Skeletal muscle cell (primary cell): ENCODE measurements around the gene KRT24.
"Not testable (repeated sequence)": the region's sequence is repeated elsewhere in the genome, so short reads cannot be mapped to it uniquely, and the experiment has no call there.

ENCODE experiments used
- DNase-seq: peaks from one replicate; pipeline ENCODE4 v3.0.0-alpha.2; 2010; ENCODE audit warnings: low read depth
- H3K4me3 ChIP-seq: 2 replicates; pipeline ENCODE4 v1.5.1; 2011; ENCODE audit warnings: low read depth, mild to moderate bottlenecking, control low read depth, low read length, moderate library complexity

The KRT24 gene

DNA sequence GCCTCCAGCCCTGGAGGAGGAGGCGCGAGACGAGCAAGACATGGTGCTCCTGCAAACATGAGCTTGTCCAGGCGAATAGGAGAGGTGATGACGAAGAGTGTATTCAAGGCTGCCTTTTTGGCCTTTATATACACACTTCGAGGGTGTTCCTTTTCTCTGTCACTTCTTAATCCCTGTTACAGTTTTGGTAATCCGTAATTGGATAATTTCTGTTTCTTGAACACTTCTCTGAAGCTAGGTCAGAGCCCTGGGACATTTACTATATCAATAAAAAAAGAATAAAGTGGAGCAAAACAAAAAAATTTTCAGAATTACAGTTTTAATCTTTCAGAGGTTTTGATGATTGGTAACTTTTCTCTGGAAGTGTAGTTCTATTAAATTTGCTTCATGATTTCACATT lies at the start of gene KRT24:
Gene KRT24, minus strand, starts transcription at position 101 of the 400 bp plus-strand sequence. Its CDS starts 59 bp downstream, at position 42.
- no peak for DNase-seq
- no peak within 1 kb of the TSS for H3K4me3 ChIP-seq

DNA sequence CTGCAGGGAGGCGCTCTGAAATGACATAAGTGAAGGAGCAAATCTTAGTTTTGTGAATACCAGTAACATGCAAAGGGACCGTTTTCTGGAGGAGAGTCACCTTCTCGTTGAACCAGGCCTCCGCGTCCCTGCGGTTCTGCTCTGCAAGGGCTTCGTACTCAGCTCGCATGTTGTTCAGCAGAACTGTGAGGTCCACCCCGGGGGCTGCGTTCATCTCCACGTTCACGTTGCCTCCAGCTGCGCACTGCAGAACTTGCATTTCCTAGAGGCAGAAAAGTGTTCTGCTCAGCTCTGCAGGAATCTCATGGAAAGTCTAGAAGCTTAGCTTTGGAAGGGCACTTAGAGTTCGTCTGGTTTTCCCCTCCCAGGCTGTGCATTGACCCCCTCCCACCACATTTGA lies 47.5 kb upstream of the KRT24 start:
- H3K4me3 ChIP-seq: no peak overlapping the region
- no peak for DNase-seq

GRCh38 chr17:40750391-40750790 lies 46.8 kb upstream of the KRT24 start:
- H3K4me3 ChIP-seq: no peak overlapping the region
- DNase-seq: no peak

DNA sequence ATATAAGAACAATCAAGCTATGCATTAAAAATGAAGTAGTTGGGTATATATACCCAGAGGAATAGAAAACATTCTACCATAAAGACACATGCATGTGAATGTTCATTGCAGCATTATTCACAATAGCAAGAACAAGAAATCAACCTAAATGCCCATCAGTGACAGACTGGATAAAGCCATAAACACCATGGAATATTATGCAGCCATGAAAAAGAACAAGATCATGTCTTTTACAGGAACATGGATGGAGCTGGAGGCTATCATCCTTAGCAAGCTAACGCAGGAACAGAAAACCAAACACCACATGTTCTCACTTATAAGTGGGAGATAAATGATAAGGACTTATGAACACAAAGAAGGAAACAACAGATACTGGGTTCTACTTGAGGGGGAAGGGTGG lies 45.1 kb upstream of the KRT24 start:
- not testable (repeated sequence) for DNase-seq

GRCh38 chr17:40738553-40738952 lies 35.0 kb upstream of the KRT24 start:
- no peak overlapping the region for H3K4me3 ChIP-seq
- DNase-seq: no peak

More for the DNA sequence above, 45.1 kb upstream of the KRT24 start:
- H3K4me3 ChIP-seq: not testable (repeated sequence)

DNA sequence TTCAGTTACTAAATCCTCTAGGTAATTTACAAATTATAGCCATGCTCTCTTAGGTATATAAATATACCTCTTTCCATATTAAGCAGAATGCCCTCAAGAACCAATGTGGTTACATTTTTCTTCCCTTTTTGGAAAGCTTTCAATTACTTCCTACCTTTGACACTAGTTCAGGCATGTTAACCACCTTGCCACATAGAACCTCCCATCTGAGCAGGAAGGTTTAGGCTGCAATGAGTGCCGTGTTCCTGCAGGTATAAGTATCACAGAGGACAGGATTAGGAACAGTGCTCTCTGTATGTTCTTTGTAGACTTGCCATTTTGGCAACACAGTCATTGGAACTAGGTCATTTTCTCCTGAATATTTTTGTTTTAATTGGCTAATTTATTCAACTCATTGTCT lies 31.5 kb upstream of the KRT24 start:
- DNase-seq: no peak
- no peak overlapping the region for H3K4me3 ChIP-seq

GRCh38 chr17:40734018-40734417 lies 30.5 kb upstream of the KRT24 start:
- DNase-seq: no peak
- no peak overlapping the region for H3K4me3 ChIP-seq

DNA sequence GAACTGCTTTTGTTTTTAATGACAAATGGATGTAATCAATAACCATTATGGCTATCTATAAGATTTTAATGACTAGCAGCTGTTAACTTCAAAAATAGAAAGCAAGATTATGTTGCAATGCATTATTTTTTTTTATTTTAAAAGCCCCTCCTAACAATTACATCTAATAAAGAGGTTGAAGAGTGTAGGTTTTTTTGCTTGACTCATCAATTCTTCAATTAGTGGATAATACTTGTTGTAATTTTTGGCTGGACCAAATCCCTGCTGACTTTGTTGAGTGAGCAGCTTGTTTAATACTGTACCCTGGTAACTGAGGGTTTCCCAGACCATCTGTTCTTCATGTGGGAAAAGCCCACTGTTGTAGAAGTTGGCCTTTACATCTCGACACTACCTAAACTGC lies 27.4 kb upstream of the KRT24 start:
- no peak for DNase-seq
- no peak overlapping the region for H3K4me3 ChIP-seq

DNA sequence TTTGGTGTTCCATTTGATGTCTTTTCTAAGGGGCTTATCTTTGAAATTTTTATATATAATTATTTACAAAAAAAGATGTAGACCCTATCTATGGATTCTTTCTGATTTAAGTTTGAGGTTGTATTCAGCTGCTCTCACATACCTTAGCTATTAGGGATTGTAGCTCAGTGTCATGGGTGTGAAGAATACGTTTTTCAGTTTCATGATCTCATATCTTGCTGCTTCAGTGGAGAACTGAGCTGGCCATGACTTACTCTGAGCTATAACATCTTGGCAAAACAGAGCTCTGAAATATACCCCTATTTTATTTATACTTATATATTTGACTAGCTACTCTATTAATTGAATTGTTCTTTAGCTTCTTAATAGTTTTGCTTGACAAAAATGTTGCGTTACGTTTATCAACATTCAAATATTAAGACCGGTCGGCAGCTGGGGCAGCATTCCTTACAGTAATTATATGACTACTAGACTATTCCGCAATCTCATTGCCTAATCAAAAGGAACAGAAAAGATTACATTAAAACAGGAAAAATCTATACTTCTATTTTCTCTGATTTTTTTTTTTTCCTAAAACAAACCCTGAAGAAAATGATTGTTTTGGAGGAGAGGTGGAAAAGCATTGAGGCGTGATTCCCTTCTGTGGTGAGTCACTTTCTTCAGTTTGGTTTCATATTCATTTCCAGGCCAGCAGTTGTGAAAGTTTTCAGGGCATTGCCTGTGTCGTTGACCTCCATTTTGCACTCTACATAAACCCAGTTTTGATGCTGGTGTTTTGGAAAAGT lies 24.1 kb upstream of the KRT24 start:
- no peak for DNase-seq
- H3K4me3 ChIP-seq: no peak overlapping the region

DNA sequence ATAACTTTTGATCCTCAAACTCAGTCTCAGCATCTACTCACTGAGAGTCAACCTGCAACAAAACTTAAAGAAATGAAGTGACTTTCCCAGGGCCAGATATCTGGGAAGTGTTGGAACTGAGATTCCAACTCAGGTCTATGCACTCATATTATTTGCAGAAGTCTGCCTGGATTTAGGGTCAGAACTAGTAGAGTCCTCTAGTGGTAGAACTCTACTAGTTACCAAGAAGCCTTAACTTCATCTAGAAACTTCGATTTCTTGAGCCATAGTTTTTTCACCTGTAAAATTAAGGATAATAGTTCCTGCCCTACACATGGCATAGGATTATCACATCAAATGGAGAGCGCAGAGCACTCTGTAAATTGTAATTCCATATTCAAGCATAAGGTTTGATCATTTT lies 23.4 kb upstream of the KRT24 start:
- H3K4me3 ChIP-seq: no peak overlapping the region
- no peak for DNase-seq

- no peak overlapping the region for H3K4me3 ChIP-seq
- DNase-seq: no peak
Observed at GRCh38 chr17:40724656-40725055, 21.1 kb upstream of the KRT24 start.

DNA sequence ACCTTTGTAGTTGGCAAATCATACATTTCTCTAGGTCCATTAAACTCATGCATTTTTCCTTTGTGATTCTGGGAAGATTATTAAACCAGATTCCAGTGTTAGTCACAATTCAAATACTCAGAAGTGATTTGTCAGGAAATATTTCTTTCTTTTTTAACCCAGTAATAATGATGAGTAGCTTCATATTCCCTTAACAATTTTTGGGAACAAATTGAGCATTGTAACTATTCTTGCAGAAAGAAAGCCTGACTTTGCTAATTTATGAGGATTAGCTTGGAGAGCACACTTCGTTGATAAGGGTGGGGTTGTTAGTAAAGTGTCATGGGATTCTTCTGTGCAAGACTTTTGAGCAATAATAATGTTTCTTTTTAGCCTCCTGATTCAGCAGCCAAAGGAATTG lies 18.7 kb upstream of the KRT24 start:
- H3K4me3 ChIP-seq: no peak overlapping the region
- DNase-seq: no peak

GRCh38 chr17:40720899-40721298 lies 17.3 kb upstream of the KRT24 start:
- no peak for DNase-seq
- no peak overlapping the region for H3K4me3 ChIP-seq

GRCh38 chr17:40718930-40719329 lies 15.4 kb upstream of the KRT24 start:
- no peak for DNase-seq
- no peak overlapping the region for H3K4me3 ChIP-seq

DNA sequence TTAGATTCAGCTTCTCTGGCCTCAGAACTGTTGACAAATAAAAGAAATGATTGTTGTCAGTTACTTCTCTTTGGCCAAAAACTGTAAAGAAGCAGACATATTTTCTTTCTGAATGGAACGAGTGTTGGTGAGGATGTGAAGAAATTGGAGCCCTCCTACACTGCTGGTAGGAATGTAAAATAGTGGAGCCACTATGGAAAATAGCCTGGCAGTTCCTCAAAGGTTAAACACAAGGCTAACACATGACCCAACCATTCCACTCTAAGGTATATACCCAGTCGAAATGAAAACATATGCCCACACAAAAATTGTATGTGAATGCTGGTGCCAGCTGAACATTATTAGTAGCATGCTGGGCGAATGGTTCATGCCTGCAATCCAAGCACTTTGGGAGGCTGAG lies 14.2 kb upstream of the KRT24 start:
- no peak for DNase-seq
- no peak overlapping the region for H3K4me3 ChIP-seq

- no peak for DNase-seq
- H3K4me3 ChIP-seq: no peak overlapping the region
Observed at GRCh38 chr17:40714473-40714872, 10.9 kb upstream of the KRT24 start.

GRCh38 chr17:40707745-40708144 lies 4.2 kb upstream of the KRT24 start:
- no peak for DNase-seq
- no peak overlapping the region for H3K4me3 ChIP-seq

- no peak overlapping the region for H3K4me3 ChIP-seq
- no peak for DNase-seq
Observed at GRCh38 chr17:40705584-40705983, 2.0 kb upstream of the KRT24 start.

DNA sequence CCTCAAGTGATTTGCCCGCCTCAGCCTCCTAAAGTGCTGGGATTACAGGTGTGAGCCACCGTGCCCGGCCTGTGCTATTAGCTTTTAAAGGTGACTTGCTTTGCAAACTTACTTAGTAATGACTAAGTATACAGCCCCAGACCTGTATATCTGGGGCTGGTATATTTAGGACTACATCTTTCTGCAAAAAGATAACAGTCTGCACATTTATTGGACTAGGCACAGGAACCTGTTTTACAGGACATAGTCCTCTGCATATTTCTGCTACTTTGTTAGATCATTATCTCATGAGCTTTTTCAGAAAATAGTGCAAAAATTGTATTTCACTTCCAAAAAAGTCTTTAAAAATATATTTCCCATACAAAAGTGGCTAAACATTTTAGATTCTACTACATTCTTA lies 1.3 kb downstream of the KRT24 start:
- no peak overlapping the region for H3K4me3 ChIP-seq
- no peak for DNase-seq

GRCh38 chr17:40699853-40700252 lies 3.7 kb downstream of the KRT24 start:
- no peak overlapping the region for H3K4me3 ChIP-seq
- no peak for DNase-seq

GRCh38 chr17:40699371-40699770 lies 4.2 kb downstream of the KRT24 start:
- no peak for DNase-seq
- H3K4me3 ChIP-seq: no peak overlapping the region

DNA sequence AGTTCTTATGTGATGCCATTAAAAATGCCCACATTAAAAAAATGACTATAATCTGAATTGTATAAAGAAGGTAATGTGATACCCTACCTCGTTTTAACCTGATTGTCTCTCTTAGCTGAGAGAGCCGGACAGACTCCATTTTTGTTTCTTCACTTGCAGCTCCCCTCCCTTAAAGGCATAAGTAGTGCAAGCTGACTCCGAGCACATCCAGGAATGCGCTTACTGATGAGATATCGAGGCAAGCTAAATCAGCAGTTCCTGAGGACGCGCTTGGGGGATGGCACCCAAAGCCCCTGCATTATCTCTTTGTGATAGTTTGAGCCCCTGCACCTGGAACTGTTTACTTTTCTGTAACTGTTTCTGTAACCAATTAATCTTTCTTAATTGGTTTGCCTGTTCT lies 6.3 kb downstream of the KRT24 start:
- no peak overlapping the region for H3K4me3 ChIP-seq
- DNase-seq: no peak
